ENCODE results near the gene ANKRD23.

The ANKRD23 gene

DNA sequence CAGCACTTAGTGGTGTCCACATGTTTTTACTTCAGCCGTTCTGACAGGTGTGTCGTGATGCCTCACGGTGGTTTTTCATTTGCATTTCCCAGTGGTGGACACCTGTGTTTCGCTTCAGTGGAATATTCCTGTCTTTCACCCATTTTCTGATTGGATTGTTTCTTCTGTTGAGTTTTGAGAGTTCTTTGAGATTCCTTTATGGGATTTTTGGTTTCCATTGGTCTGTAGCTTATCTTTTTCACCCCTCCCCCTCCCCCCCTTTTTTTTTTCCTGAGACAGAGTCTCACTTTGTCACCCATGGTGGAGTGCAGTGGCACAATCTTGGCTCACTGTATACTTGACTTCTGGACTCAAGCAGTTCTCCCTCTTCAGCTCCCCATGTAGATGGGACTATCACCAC is 8.0 kb downstream of the ANKRD23 start:
- DNase-seq: no peak

DNA sequence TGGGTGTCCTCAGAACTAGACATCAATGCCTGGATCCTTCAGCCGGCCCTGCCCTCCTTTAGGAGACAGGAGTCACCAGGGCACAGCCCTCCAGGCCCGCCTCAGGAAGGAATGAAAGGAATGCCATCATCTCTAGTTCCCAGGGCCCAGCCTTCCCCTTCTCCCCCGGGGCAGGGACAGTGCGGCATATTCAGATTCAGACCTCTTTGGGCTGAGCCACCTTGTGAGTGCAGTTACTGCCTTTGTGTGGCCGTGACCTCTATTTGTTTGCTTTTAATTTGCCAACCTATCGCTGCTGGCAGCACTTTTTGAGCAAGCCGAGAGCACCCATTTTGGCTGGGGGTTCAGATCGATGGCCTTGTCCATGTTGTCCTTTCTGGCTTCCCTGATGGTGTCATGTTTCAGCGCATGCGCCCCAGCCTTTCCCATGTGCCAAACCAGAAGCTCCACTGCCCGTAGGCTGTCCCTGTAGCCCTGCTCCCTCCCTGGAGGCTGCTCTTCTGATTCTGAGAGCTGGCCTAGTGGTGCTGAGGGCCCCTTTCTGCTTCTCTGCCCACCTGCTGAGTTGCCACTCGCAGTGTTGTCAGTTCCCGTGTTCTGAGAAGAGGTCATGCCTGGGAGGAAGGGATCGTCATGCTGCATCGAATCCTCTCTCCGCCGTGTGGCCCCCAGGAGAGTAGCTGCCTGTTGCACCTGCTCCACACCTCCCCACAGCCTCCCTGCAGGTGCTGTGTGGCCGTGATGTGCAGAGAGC is 10.9 kb downstream of the ANKRD23 start:
- peak; percentile 88 for DNase-seq

DNA sequence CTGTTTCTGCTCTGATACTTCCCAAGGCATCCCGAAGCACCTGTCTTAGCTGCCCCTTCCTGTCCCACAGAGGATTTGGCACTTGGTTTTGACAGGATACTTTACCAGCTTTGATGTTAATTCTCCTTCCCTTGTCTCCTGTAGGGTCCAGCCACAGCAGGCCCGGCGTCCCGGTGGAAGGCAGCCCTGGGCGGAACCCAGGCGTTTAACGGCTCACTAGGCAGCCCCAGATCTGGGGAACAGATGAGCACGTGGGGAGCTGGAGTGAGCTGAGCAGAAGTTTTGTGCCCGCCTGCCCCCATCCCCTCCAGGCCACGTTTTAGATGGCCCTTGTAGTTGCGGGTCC is 11.4 kb downstream of the ANKRD23 start:
- DNase-seq: no peak

DNA sequence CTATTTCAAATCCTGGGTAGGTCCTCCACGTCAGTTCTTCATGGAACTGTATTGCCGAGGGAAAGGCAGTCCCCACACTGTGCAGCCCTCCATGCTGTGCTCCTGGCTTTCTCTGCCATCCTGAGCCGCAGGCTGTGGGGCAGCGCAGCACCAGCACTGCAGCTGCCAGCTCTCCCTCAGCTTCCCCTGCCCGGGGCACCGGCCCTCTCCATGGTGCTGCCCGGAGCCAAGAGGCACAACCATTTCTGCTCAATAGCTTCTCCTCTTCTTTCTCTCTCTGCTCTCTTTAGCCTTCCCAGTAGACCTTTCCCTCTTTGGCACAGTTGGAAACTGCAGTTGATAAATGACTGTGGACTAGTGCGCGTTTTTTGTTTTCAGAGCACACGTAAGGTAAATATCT is 12.1 kb downstream of the ANKRD23 start:
- no peak for DNase-seq

DNA sequence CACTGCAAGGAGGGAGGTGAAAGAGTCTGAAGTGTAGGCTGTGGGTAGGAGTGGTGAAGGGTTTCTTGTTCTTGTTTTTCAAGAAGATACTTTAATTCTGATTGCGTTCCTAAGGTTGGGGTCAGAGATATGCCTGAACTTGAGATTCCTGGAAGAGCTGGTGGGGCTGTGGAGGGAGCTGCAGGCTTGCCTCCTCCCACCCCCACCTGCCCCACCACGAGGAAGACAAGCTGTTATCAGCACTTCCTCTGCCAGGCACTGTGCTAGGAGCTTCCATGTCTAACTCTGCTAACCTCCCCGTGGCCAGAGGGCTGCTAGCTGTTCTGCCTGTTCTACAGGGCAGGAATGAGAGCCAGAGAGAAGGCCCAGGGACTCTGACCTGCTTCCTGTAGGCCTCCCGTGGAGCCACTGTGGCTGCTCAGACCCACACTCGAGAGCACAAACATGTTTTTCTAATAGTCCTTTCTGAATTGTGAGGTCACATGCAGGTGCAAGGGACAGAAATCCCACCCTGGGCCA is 13.7 kb downstream of the ANKRD23 start:
- DNase-seq: no peak

DNA sequence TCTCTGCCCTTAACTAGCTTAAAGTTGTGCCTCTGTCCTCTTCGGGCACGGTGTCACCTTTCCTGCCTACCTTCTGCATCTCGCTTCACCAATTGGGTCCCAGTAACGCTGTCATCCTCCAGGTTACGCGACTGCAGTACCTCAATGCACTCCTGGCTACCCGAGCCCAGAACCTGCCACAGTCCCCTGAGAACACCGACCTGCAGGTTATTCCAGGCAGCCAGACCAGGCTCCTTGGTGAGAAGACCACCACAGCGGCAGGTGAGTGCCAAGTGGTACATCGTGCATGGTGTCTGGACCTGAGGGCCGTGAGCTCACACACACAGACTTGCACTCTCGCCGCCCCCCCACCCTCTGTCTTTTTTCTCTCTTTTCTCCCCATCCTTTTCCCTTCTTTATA is 14.9 kb downstream of the ANKRD23 start:
- no peak for DNase-seq

DNA sequence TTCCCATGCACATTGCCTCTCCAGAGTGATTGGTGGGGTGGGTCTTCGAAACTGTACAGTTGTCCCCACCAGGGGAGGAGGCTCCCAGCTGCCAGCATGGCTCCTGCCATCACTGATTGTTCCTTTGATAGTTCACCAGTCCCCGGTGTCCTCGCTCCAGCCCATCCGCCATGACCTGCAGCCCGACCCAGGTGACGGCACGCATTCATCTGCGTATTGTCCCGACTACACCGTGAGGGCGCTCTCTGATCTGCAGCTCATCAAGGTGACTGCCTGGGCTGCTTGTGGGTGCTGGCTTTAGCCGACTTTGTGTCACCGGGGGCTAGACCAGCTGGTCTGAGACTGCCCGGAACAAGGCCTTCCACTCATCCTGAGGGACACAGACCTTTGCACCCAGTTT is 15.4 kb downstream of the ANKRD23 start:
- no peak for DNase-seq

DNA sequence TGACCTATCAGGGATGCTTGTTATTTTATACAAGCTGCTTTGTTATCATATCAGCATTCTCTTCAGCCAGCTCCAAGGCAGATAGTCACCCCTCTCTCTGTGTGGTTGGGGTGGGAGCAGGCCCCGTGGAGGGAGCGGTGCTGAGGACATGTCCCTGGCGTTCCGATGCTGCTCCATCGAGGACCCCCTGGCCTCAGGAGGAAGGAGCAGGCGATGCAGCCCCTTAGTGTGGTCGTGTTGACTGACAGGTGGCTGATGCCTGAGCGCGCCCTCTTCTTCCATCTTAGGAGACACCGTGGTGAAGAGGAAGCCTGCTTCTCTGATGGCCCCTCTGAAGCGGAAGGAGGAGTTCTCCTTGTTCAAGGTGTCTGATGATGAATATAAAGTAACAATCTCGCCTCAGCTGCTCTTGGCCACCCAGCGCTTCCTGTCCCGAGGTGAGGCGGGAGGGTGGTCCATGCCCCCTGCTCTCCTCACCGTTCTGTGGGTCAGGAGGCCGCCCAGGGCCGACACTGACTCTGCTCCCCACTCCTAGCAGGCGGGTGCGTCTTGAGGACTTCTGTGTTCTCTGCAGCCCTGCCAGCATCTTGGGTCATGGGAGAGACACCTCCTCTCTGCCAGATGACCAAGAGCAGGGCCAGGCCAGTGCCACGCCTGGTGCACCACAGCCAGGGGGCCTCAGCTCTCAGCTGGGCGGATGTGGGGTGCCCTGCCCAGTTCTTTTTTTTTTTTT is 17.1 kb downstream of the ANKRD23 start:
- no peak for DNase-seq

DNA sequence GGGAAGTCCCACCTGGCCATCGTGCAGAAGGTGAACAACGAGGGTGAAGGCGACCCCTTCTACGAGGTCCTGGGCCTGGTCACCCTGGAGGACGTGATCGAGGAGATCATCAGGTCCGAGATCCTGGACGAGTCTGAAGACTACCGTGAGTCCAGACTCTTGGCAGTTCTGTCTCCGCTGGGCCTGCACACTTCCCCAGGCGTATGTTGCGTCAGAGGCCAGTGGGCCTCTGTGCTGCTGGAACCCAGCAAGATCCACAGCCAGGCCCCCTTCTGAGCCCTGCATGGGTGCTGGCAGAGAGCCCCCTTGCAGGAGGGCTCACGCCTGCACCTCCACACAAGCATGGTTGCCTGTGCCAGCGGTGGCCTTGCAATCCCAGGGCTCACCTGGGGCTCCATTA is 18.8 kb downstream of the ANKRD23 start:
- DNase-seq: no peak

DNA sequence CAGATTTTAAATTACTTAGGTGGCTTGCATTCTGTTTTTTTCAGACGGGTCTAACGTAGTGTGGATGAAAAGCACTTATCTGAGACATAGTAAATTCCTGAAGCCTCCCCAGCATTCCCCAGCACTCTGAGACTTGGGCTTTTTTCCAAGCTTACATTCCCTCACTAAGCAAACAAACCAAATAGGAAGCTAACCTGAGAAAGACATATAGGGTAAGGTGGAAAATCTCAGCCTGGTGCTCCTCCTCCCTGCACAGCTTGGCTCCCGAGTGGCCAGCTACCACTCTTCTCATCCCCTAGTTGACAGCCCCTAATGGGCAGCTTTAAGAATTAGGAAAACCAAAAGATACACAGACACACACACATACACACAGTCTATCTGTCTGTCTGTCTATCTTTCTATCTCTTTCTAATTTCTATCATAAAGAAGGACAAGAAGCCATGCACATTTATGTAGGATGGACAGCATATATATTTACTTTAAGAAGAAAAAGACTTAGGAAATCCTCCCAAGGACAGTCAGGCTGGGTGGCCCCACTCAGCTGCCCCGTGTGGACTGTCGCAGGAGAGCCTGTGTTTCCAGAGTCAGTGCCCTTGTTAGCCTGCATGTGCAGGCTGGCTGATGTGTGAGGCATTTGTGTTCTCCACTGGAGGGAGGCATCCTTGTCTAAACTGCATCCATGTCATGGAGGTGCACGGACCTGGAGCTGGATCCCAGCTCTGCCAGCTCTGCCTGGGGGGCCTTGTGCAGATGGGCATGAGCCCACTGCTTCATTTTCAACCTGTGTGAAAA is 19.5 kb downstream of the ANKRD23 start:
- DNase-seq: no peak

DNA sequence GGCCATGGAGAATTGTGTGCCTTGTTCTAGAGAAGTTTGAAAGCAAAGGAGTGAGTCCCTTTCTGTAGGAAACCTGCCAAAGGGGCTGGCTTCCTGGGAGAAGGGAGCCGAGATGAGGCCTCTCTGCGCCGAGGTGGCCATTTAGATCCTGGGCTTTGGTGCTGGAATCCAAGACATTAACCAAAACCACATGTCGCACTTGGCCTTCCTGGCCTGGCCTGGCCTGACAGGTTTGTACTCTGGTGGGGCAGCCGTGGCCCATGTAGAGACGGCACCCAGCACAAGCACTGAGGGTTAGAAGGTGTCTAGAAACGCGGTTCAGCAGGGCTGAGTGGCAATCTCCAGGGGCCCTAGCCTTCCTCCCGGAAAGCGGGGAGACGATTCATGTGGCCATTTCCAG is 20.6 kb downstream of the ANKRD23 start:
- no peak for DNase-seq

DNA sequence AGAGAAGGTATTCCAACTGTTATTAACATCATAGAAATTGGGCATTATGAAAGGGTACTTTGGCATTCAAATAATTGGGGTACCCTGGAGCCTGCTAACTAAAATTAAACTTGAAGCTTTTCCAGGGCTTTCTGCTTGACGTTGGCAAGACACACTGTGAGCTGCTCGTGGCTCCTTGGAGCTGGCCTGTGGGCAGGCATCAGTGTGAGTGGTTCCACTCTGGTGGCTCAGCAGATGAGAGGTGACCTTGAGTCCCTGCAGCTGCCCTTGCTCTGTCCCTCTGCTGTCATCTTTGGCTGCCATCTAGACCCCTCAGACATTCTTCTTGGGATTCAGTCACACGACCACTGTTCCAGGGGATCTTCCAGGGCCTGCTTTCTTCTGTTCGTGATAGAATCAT is 21.0 kb downstream of the ANKRD23 start:
- DNase-seq: no peak

DNA sequence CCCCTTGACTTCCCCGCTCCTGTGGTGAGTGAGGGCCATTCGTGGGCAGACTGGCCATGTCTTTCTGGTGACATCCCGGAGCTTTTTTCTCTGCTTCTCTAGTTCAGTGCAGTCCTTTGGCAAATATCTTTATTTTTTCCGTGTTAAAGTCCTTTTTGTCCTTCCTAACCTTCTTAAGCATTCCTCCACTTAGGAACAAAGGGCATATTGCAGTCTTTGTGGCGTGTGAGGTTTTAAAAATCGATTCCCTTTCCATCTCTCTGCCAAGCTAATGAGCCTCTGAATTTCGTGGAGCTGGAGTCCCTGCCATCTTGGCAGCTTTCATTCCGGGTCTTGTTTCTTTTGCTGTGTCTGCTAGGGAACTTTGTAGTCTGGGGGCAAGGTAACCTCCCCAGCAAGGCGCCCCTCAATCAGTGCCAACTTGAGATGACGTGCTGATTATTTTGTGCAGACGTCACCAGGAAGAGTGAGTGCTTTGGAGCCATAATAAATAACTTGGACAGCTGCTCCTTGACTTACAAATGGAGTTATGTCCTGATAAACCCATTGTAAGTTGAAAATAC is 22.6 kb downstream of the ANKRD23 start:
- DNase-seq: no peak

DNA sequence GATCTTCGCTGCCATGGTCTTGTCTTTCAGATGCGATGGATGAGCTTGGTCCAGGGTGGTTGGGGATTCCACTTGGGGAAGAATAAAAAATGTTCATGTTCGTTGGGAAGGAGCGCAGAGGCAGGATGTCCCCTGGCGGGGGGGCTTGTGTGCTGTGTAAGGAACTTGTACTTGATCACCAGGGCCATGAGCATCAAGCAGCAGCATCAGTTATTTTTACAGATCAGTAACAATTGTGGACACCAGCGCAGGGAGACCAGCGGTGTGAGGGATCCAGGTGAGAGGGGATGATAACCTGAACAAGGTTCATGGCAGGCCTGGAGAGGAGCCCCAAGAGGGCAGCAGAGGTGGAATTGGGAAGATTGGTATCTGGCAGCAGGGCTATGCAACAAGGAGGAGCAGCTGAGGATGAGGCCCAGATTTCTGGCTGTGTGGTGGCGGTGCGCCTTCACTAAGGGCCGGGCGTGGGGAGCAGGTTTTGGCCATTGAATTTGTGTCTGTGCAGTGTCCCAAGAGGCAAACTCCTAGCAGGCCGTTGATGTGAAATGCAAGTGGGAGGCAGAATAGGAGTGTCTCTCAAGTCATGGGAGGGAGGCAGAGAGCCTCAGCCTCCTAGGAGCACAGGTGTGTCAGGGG is 23.8 kb downstream of the ANKRD23 start:
- DNase-seq: no peak

DNA sequence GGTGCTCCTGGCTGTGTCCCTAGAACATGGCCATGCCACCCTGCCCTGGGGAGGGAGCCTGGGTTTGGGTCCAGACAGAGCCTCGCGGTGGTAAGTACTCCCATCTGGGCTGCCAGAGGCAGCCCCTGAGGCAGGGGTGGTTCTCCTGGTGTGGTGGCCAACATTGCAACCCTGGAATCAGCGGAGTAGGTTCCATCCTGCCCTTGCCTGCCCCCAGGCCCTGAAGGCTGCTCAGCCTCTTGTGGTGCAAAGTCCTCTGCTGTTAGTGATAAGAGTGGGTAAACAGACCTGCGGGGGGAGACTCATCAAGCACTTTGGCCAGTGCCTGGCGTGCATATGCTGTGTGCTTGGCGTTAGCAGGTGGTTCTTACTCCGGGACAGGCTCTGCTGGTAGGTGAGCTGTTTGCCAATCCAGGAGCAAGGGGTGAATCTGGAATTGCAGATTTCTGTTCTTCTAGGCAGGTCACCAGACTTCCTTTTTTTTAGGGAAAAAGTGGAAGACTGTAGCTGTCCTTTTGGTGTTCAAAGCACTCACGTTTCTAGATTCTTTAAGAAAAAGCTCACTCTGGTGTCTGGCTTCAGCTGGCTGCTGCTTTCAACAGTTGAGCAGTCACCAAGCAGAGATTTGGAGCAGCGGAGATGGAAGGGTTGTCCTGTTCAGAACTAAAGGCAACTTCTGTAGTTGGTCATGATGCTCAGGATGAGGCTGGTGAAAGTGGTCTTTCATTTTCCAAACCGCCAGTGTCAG is 24.5 kb downstream of the ANKRD23 start:
- no peak for DNase-seq

DNA sequence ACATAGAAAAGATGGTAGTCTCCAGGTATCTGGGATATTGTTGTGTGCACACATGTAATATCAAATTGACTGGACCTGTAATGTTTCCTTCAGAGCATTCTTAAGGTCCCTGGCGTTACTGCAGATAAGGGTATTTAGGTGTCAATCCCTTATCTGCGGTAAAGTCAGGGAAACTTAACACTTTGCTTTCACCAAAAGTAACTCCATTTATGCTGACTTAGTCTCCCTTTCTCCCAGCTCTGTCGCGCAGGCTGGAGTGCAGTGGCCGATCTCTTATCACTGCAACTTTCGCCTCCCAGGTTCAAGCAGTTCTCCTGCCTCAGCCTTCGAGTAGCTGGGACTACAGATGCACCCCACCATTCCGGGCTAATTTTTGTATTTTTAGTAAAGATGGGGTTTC is 25.9 kb downstream of the ANKRD23 start:
- DNase-seq: no peak

DNA sequence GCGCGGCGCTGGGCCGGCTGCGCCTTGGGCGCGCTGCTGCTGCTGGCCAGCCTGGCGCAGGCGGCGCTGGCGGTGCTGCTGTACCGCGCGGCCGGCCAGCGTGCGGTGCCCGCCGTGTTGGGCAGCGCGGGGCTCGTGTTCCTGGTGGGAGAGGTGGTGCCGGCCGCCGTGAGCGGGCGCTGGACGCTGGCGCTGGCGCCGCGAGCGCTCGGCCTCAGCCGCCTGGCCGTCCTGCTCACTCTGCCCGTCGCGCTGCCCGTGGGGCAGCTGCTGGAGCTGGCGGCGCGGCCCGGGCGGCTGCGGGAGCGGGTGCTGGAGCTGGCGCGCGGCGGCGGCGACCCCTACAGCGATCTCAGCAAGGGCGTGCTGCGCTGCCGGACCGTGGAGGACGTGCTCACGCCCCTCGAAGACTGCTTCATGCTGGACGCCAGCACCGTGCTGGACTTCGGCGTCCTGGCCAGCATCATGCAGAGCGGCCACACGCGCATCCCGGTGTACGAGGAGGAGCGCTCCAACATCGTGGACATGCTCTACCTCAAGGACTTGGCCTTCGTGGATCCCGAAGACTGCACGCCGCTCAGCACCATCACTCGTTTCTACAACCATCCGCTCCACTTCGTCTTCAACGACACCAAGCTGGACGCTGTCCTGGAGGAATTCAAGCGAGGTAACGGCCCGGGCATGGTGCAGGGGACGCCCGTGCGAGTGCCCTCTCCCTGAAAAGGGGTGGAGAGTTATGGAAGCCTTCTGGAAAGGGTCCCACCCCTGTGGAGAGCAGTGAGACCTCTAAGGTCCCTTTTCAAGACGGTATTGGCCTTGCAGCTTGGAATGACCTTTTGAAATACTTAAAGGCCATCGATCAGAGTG is 26.8 kb downstream of the ANKRD23 start:
- no peak for DNase-seq

DNA sequence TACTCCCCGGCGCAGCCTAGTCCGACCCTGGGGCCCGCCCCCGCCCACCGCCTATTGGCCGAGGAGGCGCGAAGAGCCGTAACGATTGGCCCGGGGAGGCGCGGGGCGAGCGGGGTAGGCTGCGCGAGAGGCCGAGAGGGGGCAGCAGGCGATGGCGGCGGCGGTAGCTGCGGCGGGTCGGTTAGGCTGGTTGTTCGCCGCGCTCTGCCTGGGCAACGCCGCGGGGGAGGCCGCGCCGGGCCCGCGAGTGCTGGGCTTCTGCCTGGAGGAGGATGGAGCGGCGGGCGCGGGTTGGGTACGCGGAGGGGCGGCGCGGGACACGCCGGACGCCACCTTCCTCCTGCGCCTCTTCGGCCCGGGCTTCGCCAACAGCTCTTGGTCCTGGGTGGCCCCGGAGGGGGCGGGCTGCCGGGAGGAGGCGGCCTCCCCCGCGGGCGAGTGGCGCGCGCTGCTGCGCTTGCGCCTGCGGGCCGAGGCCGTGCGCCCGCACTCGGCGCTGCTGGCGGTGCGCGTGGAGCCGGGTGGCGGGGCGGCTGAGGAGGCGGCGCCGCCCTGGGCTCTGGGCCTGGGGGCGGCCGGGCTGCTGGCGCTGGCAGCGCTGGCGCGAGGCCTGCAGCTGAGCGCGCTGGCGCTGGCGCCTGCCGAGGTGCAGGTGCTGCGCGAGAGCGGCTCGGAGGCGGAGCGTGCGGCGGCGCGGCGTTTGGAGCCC is 27.5 kb downstream of the ANKRD23 start, which contains the start of gene CNNM3:
Gene CNNM3 (plus strand): TSS at position 142 of the 709 bp plus-strand sequence. CDS start 10 bp downstream, at position 152.
- DNase-seq: peak; percentile 89

DNA sequence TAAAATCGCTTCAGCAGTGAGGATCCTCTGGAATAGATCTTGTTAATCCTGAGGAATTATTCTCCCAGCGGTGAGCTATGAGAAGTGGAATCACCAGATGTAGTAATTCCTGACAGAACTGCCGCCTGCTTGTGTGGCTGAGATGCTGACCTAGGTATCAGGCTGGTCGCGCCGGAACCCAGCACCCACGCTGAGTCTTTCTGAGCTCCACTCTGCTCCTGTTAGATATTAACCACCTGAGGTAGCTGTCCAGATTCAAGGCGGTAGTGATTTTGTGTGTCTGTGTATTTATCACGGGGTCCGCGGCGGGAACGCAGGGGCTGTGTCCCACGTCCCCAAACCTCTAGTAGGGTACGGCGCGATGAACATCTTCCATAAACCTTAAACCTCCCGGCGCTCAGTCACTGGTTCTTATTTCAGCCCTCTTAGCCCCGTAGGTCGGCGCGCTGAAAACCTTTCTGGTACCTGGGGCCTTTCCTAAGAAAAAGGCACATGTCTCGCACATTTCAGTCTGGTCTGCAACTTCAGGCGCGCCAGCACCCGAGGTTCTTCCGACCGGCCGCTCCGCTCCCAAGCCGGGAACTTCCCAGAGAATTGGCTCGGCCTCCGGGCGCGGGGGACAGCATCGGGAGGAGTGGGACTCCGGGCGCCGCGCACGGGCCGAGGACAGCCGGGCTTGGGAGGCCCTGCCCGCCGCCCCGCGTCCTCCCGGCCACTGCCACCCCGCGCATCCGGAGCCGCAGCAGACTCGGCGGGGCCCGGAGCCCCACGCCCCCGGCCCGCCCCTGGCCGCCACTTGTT is 28.3 kb downstream of the ANKRD23 start:
- no peak for DNase-seq

Data from NCI-H1436 (cell line).